ACC112 (cell line): ENCODE measurements around the gene SCAMP2.

Source experiments
- H2AFZ ChIP-seq: fragments of 200-600 bp; sonication (generic); one replicate; pipeline ENCODE4 v1.6.0; 2017; ENCODE audit warnings: antibody characterized with exemption, low read length; ENCODE audit not compliant: unreplicated experiment
- H3K27ac ChIP-seq: fragments of 200-600 bp; sonication (generic); 2 replicates; pipeline ENCODE4 v1.5.1; 2014; ENCODE audit warnings: low read depth, mild to moderate bottlenecking, antibody characterized with exemption, low read length, moderate library complexity
- H3K27me3 ChIP-seq: fragments of 200-600 bp; sonication (generic); 2 replicates; pipeline ENCODE4 v1.6.1; 2014; ENCODE audit warnings: mild to moderate bottlenecking, antibody characterized with exemption, low read length, moderate library complexity, mixed read lengths; ENCODE audit not compliant: insufficient read depth
- H3K36me3 ChIP-seq: fragments of 200-600 bp; sonication (generic); 2 replicates; pipeline ENCODE4 v1.6.1; 2016; ENCODE audit warnings: mild to moderate bottlenecking, antibody characterized with exemption, low read length, moderate library complexity, mixed read lengths; ENCODE audit not compliant: insufficient read depth
- H3K4me1 ChIP-seq: fragments of 200-600 bp; sonication (generic); one replicate; pipeline ENCODE4 v1.6.1; 2016; ENCODE audit warnings: low read length, mixed read lengths; ENCODE audit not compliant: insufficient read depth, unreplicated experiment, control insufficient read depth
- H3K4me3 ChIP-seq: fragments of 200-600 bp; sonication (generic); 2 replicates; pipeline ENCODE4 v1.5.1; 2014; ENCODE audit warnings: mild to moderate bottlenecking, low read depth, low read length
- H3K79me2 ChIP-seq: fragments of 200-600 bp; sonication (generic); one replicate; pipeline ENCODE4 v1.6.0; 2016; ENCODE audit warnings: low read length; ENCODE audit not compliant: control insufficient read depth, unreplicated experiment, insufficient read depth

The SCAMP2 gene

GRCh38 chr15:74872702-74873035 is 496 bp downstream of the SCAMP2 start:
- H3K4me3 ChIP-seq = peak overlapping the region; percentile 87
- no peak overlapping the region for H3K27ac ChIP-seq
- H3K79me2 ChIP-seq = peaks cover 44% of the 10 kb centered on the region
- peaks cover 7% of the 10 kb centered on the region; the same call in 1 of the 2 replicates for H3K36me3 ChIP-seq
- H3K27me3 ChIP-seq = no peaks in the 10 kb centered on the region
- H3K4me1 ChIP-seq = no peaks in the 10 kb centered on the region
- H2AFZ ChIP-seq = no peak overlapping the region

GRCh38 chr15:74870436-74871215 is 2.5 kb downstream of the SCAMP2 start:
- Histone ChIP-seq H3K4me1 (peaks cover 5% of the 10 kb centered on the region), H2AFZ (no peak overlapping the region), H3K79me2 (peaks cover 53% of the 10 kb centered on the region), H3K27me3 (no peaks in the 10 kb centered on the region), H3K4me3 (no peak overlapping the region), H3K27ac (no peak overlapping the region), H3K36me3 (peaks cover 9% of the 10 kb centered on the region; the same call in 1 of the 2 replicates)

GRCh38 chr15:74869726-74870407 is 3.3 kb downstream of the SCAMP2 start:
- no peak overlapping the region for H2AFZ ChIP-seq
- no peaks in the 10 kb centered on the region for H3K27me3 ChIP-seq
- H3K79me2 ChIP-seq = peaks cover 53% of the 10 kb centered on the region
- H3K4me1 ChIP-seq = peaks cover 5% of the 10 kb centered on the region
- H3K36me3 ChIP-seq = peaks cover 9% of the 10 kb centered on the region; the same call in 1 of the 2 replicates
- no peak overlapping the region for H3K4me3 ChIP-seq
- no peak overlapping the region for H3K27ac ChIP-seq

GRCh38 chr15:74869372-74869725 is 3.8 kb downstream of the SCAMP2 start:
- H3K27ac ChIP-seq = no peak overlapping the region
- peaks cover 9% of the 10 kb centered on the region; the same call in 1 of the 2 replicates for H3K36me3 ChIP-seq
- H3K4me1 ChIP-seq = peaks cover 5% of the 10 kb centered on the region
- no peak overlapping the region for H2AFZ ChIP-seq
- no peak overlapping the region for H3K4me3 ChIP-seq
- no peaks in the 10 kb centered on the region for H3K27me3 ChIP-seq
- H3K79me2 ChIP-seq = peaks cover 56% of the 10 kb centered on the region

GRCh38 chr15:74868059-74868458 is 5.1 kb downstream of the SCAMP2 start:
- Histone ChIP-seq H3K4me3 (no peak overlapping the region), H2AFZ (no peak overlapping the region), H3K4me1 (peaks cover 10% of the 10 kb centered on the region), H3K36me3 (peaks cover 9% of the 10 kb centered on the region; the same call in 1 of the 2 replicates), H3K79me2 (peaks cover 59% of the 10 kb centered on the region), H3K27ac (no peak overlapping the region), H3K27me3 (no peaks in the 10 kb centered on the region)

- Histone ChIP-seq H3K4me3 (no peak overlapping the region), H3K79me2 (peaks cover 57% of the 10 kb centered on the region), H2AFZ (no peak overlapping the region), H3K27ac (no peak overlapping the region), H3K36me3 (peaks cover 9% of the 10 kb centered on the region; the same call in 1 of the 2 replicates), H3K4me1 (peaks cover 10% of the 10 kb centered on the region), H3K27me3 (no peaks in the 10 kb centered on the region)
Observed at GRCh38 chr15:74867466-74868038, 5.6 kb downstream of the SCAMP2 start.

- no peak overlapping the region for H3K4me3 ChIP-seq
Observed at GRCh38 chr15:74866090-74866489, 7.1 kb downstream of the SCAMP2 start.

GRCh38 chr15:74865316-74865715 is 7.8 kb downstream of the SCAMP2 start:
- no peak overlapping the region for H3K27ac ChIP-seq
- H3K36me3 ChIP-seq = peaks cover 9% of the 10 kb centered on the region; the same call in 1 of the 2 replicates
- H3K4me1 ChIP-seq = peaks cover 10% of the 10 kb centered on the region
- H3K27me3 ChIP-seq = no peaks in the 10 kb centered on the region
- H3K79me2 ChIP-seq = peaks cover 40% of the 10 kb centered on the region
- H3K4me3 ChIP-seq = no peak overlapping the region
- H2AFZ ChIP-seq = no peak overlapping the region

More at GRCh38 chr15:74866090-74866489, 7.1 kb downstream of the SCAMP2 start:
- H3K27me3 ChIP-seq = no peaks in the 10 kb centered on the region
- peaks cover 48% of the 10 kb centered on the region for H3K79me2 ChIP-seq
- H3K36me3 ChIP-seq = peaks cover 9% of the 10 kb centered on the region; the same call in 1 of the 2 replicates
- H2AFZ ChIP-seq = no peak overlapping the region
- no peak overlapping the region for H3K27ac ChIP-seq
- peaks cover 10% of the 10 kb centered on the region for H3K4me1 ChIP-seq

GRCh38 chr15:74864296-74864695 is 8.9 kb downstream of the SCAMP2 start:
- H2AFZ ChIP-seq = no peak overlapping the region
- peaks cover 10% of the 10 kb centered on the region for H3K4me1 ChIP-seq
- no peak overlapping the region for H3K4me3 ChIP-seq
- H3K27ac ChIP-seq = no peak overlapping the region
- peaks cover 9% of the 10 kb centered on the region; the same call in 1 of the 2 replicates for H3K36me3 ChIP-seq
- H3K27me3 ChIP-seq = no peaks in the 10 kb centered on the region
- H3K79me2 ChIP-seq = peaks cover 34% of the 10 kb centered on the region

GRCh38 chr15:74863239-74864056 is 9.7 kb downstream of the SCAMP2 start:
- Histone ChIP-seq H3K4me3 (no peak overlapping the region), H3K27me3 (no peaks in the 10 kb centered on the region), H3K27ac (no peak overlapping the region), H3K36me3 (peaks cover 9% of the 10 kb centered on the region; the same call in 1 of the 2 replicates), H3K79me2 (peaks cover 32% of the 10 kb centered on the region), H2AFZ (no peak overlapping the region), H3K4me1 (peaks cover 10% of the 10 kb centered on the region)
